CD8-positive, alpha-beta memory T cell (primary cell): Measurements from ENCODE around the gene USP46. TPM values are rescaled to one million over a fixed set of nuclear protein-coding genes. Genes with fewer than 3 reads are reported as not detected.

ENCODE experiments used
- CTCF ChIA-PET: fragments of 350-600 bp; sonication (Branson Sonifier 250); formaldehyde crosslinking; loops from one replicate; lab custom pipeline; 2021; ENCODE audit warnings: antibody characterized with exemption; lab: Charles Lee
- POLR2A ChIA-PET: fragments of 350-600 bp; sonication (Branson Sonifier 250); formaldehyde crosslinking; loops from one replicate; lab custom pipeline; 2021; ENCODE audit warnings: antibody characterized with exemption; lab: Charles Lee
- DNase-seq, 5 donors: peaks; one replicate each; pipeline versions ENCODE4 v3.0.0 to v3.0.0-alpha.2; 2020 to 2022; ENCODE audit warnings: mixed read lengths in 1 of 5
- H3K27ac ChIP-seq: one replicate; pipeline ENCODE4 v1.7.0; 2013; ENCODE audit warnings: low read depth, mild to moderate bottlenecking, low read length, moderate library complexity
- H3K27me3 ChIP-seq: 2 replicates; pipeline ENCODE4 v1.7.0; 2013; ENCODE audit warnings: low read length, mild to moderate bottlenecking; ENCODE audit not compliant: insufficient read depth, poor library complexity, severe bottlenecking
- H3K36me3 ChIP-seq: 2 replicates; pipeline ENCODE4 v1.7.0; 2013; ENCODE audit warnings: mild to moderate bottlenecking, low read length, moderate library complexity; ENCODE audit not compliant: insufficient read depth
- H3K4me1 ChIP-seq: 2 replicates; pipeline ENCODE4 v1.7.0; 2013; ENCODE audit warnings: mild to moderate bottlenecking, low read length, moderate library complexity; ENCODE audit not compliant: insufficient read depth
- H3K4me3 ChIP-seq: 2 replicates; pipeline ENCODE4 v1.7.0; 2013; ENCODE audit warnings: mild to moderate bottlenecking, low read length
- H3K9me3 ChIP-seq: 2 replicates; pipeline ENCODE4 v1.7.0; 2013; ENCODE audit warnings: mild to moderate bottlenecking, low read length
- H3K27ac Mint-ChIP-seq, 8 donors: one replicate each; pipeline ENCODE4 v1.8.0; 2020 to 2021; ENCODE audit warnings: mixed read lengths in 8 of 8, mild to moderate bottlenecking in 6 of 8, inconsistent platforms in 3 of 8, moderate library complexity in 3 of 8
- H3K27me3 Mint-ChIP-seq, 2 donors: one replicate each; pipeline ENCODE4 v1.8.0; 2020 to 2021; ENCODE audit warnings: mixed read lengths in 2 of 2, mild to moderate bottlenecking in 1 of 2, moderate library complexity in 1 of 2
- H3K36me3 Mint-ChIP-seq, 3 donors: one replicate each; pipeline ENCODE4 v1.8.0; 2020 to 2021; ENCODE audit warnings: mixed read lengths in 3 of 3, inconsistent platforms in 1 of 3, mild to moderate bottlenecking in 1 of 3
- H3K4me1 Mint-ChIP-seq, 3 donors: one replicate each; pipeline ENCODE4 v1.8.0; 2020 to 2021; ENCODE audit warnings: mixed read lengths in 3 of 3, inconsistent platforms in 1 of 3, mild to moderate bottlenecking in 1 of 3
- H3K4me3 Mint-ChIP-seq, 7 donors: one replicate each; pipeline ENCODE4 v1.8.0; 2020 to 2021; ENCODE audit warnings: mixed read lengths in 7 of 7, mild to moderate bottlenecking in 6 of 7, moderate library complexity in 4 of 7, inconsistent platforms in 2 of 7
- H3K9me3 Mint-ChIP-seq, 5 donors: one replicate each; pipeline ENCODE4 v1.8.0; 2020 to 2022; ENCODE audit warnings: mixed read lengths in 5 of 5, mild to moderate bottlenecking in 3 of 5, moderate library complexity in 2 of 5, inconsistent platforms in 1 of 5
- polyA plus RNA-seq: library from polyadenylated mRNA; unstranded; fragments of 300-500 nt; fragmentation: Illumina TruSeq; gene quantifications from one replicate; pipeline ENCODE4 v1.2.3, GENCODE V29; 2021
- total RNA-seq, 2 experiments: library from RNA; stranded (reverse); gene quantifications; one replicate each; pipeline ENCODE4 v1.2.3, GENCODE V29; 2021

USP46 gene
- total and polyA plus RNA-seq, 3 experiments from 2014 or later = 5.8 to 16.9 (median 15.6) TPM

GRCh38 chr4:52641854-52642563, 17.1 kb downstream of the USP46 start:
- Mint-ChIP-seq H3K36me3 (no peaks in the 10 kb centered on the region), H3K4me3 (no peak overlapping the region), H3K27me3 (no peaks in the 10 kb centered on the region), H3K4me1 (peaks cover 15 to 63% (median 55%) of the 10 kb centered on the region in 3 donors), H3K9me3 (no peaks in the 10 kb centered on the region), H3K27ac (peak overlapping the region in 2 of 8 donors; percentile 5 to 30)
- ChIA-PET CTCF (no interaction called here), POLR2A (no interaction called here)
- Histone ChIP-seq H3K9me3 (no peaks in the 10 kb centered on the region), H3K27ac (no peak overlapping the region), H3K36me3 (no peaks in the 10 kb centered on the region), H3K4me1 (no peaks in the 10 kb centered on the region), H3K4me3 (no peak overlapping the region), H3K27me3 (no peaks in the 10 kb centered on the region)
- DNase-seq = no peak

- POLR2A ChIA-PET = no interaction called here
- Mint-ChIP-seq H3K4me3 (no peak overlapping the region), H3K36me3 (peaks cover 0 to under 1% (median 0%) of the 10 kb centered on the region in 3 donors), H3K27me3 (no peaks in the 10 kb centered on the region), H3K27ac (no peak overlapping the region), H3K4me1 (peaks cover 15 to 58% (median 52%) of the 10 kb centered on the region in 3 donors), H3K9me3 (no peaks in the 10 kb centered on the region)
- H3K9me3 ChIP-seq = no peaks in the 10 kb centered on the region
- no peaks in the 10 kb centered on the region for H3K36me3 ChIP-seq
- no peak for DNase-seq
- no peaks in the 10 kb centered on the region for H3K4me1 ChIP-seq
- CTCF ChIA-PET = no interaction called here
- no peak overlapping the region for H3K4me3 ChIP-seq
- no peak overlapping the region for H3K27ac ChIP-seq
- no peaks in the 10 kb centered on the region for H3K27me3 ChIP-seq
Observed at GRCh38 chr4:52640808-52641565, 18.1 kb downstream of the USP46 start.

GRCh38 chr4:52638717-52639116, 20.4 kb downstream of the USP46 start:
- DNase-seq = no peak
- Mint-ChIP-seq H3K36me3 (peaks cover 0 to 5% (median 2%) of the 10 kb centered on the region in 3 donors), H3K9me3 (no peaks in the 10 kb centered on the region), H3K27ac (no peak overlapping the region), H3K4me1 (peaks cover 18 to 58% (median 52%) of the 10 kb centered on the region in 3 donors), H3K4me3 (no peak overlapping the region), H3K27me3 (no peaks in the 10 kb centered on the region)
- H3K27me3 ChIP-seq = no peaks in the 10 kb centered on the region
- no peaks in the 10 kb centered on the region for H3K4me1 ChIP-seq
- no peak overlapping the region for H3K27ac ChIP-seq
- no peaks in the 10 kb centered on the region for H3K36me3 ChIP-seq
- ChIA-PET CTCF (no interaction called here), POLR2A (no interaction called here)
- H3K9me3 ChIP-seq = no peaks in the 10 kb centered on the region
- H3K4me3 ChIP-seq = no peak overlapping the region

GRCh38 chr4:52637116-52637515, 22.0 kb downstream of the USP46 start:
- Mint-ChIP-seq H3K36me3 (peaks cover 0 to 5% (median 2%) of the 10 kb centered on the region in 3 donors), H3K27ac (peak overlapping the region in 2 of 8 donors; percentile 21 to 88), H3K4me1 (peaks cover 15 to 56% (median 42%) of the 10 kb centered on the region in 3 donors), H3K4me3 (no peak overlapping the region), H3K27me3 (no peaks in the 10 kb centered on the region), H3K9me3 (no peaks in the 10 kb centered on the region)
- Histone ChIP-seq H3K9me3 (no peaks in the 10 kb centered on the region), H3K27me3 (no peaks in the 10 kb centered on the region), H3K4me1 (no peaks in the 10 kb centered on the region), H3K36me3 (no peaks in the 10 kb centered on the region), H3K27ac (no peak overlapping the region), H3K4me3 (no peak overlapping the region)
- CTCF ChIA-PET = no interaction called here
- POLR2A ChIA-PET = no interaction called here
- DNase-seq = no peak

- Histone ChIP-seq H3K27me3 (no peaks in the 10 kb centered on the region), H3K9me3 (no peaks in the 10 kb centered on the region), H3K4me3 (no peak overlapping the region), H3K27ac (no peak overlapping the region), H3K4me1 (no peaks in the 10 kb centered on the region), H3K36me3 (no peaks in the 10 kb centered on the region)
- H3K4me3 Mint-ChIP-seq = no peak overlapping the region
- no peak for DNase-seq
- H3K4me1 Mint-ChIP-seq = peaks cover 14 to 44% (median 32%) of the 10 kb centered on the region in 3 donors
- no peaks in the 10 kb centered on the region for H3K27me3 Mint-ChIP-seq
- H3K27ac Mint-ChIP-seq = peak overlapping the region in 2 of 8 donors; percentile 16 to 40
- CTCF ChIA-PET = no interaction called here
- H3K36me3 Mint-ChIP-seq = peaks cover 2 to 5% (median 3%) of the 10 kb centered on the region in 3 donors
- H3K9me3 Mint-ChIP-seq = no peaks in the 10 kb centered on the region
- POLR2A ChIA-PET = no interaction called here
Observed at GRCh38 chr4:52635560-52635959, 23.5 kb downstream of the USP46 start.

GRCh38 chr4:52635130-52635529, 24.0 kb downstream of the USP46 start:
- POLR2A ChIA-PET = no interaction called here
- Mint-ChIP-seq H3K9me3 (no peaks in the 10 kb centered on the region), H3K27me3 (no peaks in the 10 kb centered on the region), H3K4me1 (peaks cover 14 to 44% (median 32%) of the 10 kb centered on the region in 3 donors), H3K4me3 (no peak overlapping the region), H3K27ac (peak overlapping the region in 1 of 8 donors; percentile 16), H3K36me3 (peaks cover 2 to 5% (median 5%) of the 10 kb centered on the region in 3 donors)
- H3K4me3 ChIP-seq = no peak overlapping the region
- H3K4me1 ChIP-seq = no peaks in the 10 kb centered on the region
- CTCF ChIA-PET = no interaction called here
- H3K27me3 ChIP-seq = no peaks in the 10 kb centered on the region
- no peak for DNase-seq
- no peak overlapping the region for H3K27ac ChIP-seq
- H3K9me3 ChIP-seq = no peaks in the 10 kb centered on the region
- no peaks in the 10 kb centered on the region for H3K36me3 ChIP-seq

GRCh38 chr4:52633846-52634245, 25.3 kb downstream of the USP46 start:
- Mint-ChIP-seq H3K9me3 (no peaks in the 10 kb centered on the region), H3K27me3 (no peaks in the 10 kb centered on the region), H3K4me1 (peaks cover 14 to 44% (median 31%) of the 10 kb centered on the region in 3 donors), H3K36me3 (peaks cover 7 to 14% (median 9%) of the 10 kb centered on the region in 3 donors), H3K27ac (no peak overlapping the region), H3K4me3 (no peak overlapping the region)
- Histone ChIP-seq H3K4me3 (no peak overlapping the region), H3K9me3 (no peaks in the 10 kb centered on the region), H3K27ac (no peak overlapping the region), H3K36me3 (no peaks in the 10 kb centered on the region), H3K27me3 (no peaks in the 10 kb centered on the region), H3K4me1 (no peaks in the 10 kb centered on the region)
- no peak for DNase-seq
- POLR2A ChIA-PET = no interaction called here
- CTCF ChIA-PET = no interaction called here

GRCh38 chr4:52628974-52629373, 30.1 kb downstream of the USP46 start:
- no peaks in the 10 kb centered on the region for H3K27me3 ChIP-seq
- Mint-ChIP-seq H3K4me3 (no peak overlapping the region), H3K4me1 (peaks cover 3 to 15% (median 7%) of the 10 kb centered on the region in 3 donors), H3K9me3 (no peaks in the 10 kb centered on the region), H3K27me3 (peaks cover 0 to 3% of the 10 kb centered on the region in 2 donors), H3K36me3 (peaks cover 17 to 54% (median 19%) of the 10 kb centered on the region in 3 donors), H3K27ac (no peak overlapping the region)
- H3K27ac ChIP-seq = no peak overlapping the region
- H3K4me1 ChIP-seq = no peaks in the 10 kb centered on the region
- H3K9me3 ChIP-seq = no peaks in the 10 kb centered on the region
- ChIA-PET CTCF (interaction anchor here (0.7 kb wide), 1 partner anchor 14 kb away, joined by 3 read pairs; no protein-coding TSS in a partner anchor), POLR2A (no interaction called here)
- no peak overlapping the region for H3K4me3 ChIP-seq
- no peaks in the 10 kb centered on the region for H3K36me3 ChIP-seq
- DNase-seq = no peak
